Astrocyte (in vitro differentiated cells and primary cell): ENCODE data around the gene MAP10. TPM values are rescaled to one million over a fixed set of nuclear protein-coding genes. Genes with fewer than 3 reads are reported as not detected.

Source experiments
- DNase-seq: peaks from one replicate; pipeline ENCODE4 v3.0.0-alpha.2; 2010; ENCODE audit warnings: low read depth
- FAIRE-seq: peaks from 2 replicates; lab custom pipeline; 2011; peaks lifted over from hg19 to GRCh38; lab: Jason Lieb, UNC
- H2AFZ ChIP-seq: 2 replicates; pipeline ENCODE4 v1.6.0; 2012; ENCODE audit warnings: low read depth, low read length, inconsistent platforms
- H3K27ac ChIP-seq: 2 replicates; pipeline ENCODE4 v1.5.1; 2011; ENCODE audit warnings: low read depth, low read length, inconsistent platforms
- H3K27me3 ChIP-seq: 2 replicates; pipeline ENCODE4 v1.6.0; 2011; ENCODE audit warnings: low read length, inconsistent platforms; ENCODE audit not compliant: insufficient read depth
- H3K36me3 ChIP-seq: 2 replicates; pipeline ENCODE4 v1.5.1; 2011; ENCODE audit warnings: low read length, inconsistent platforms; ENCODE audit not compliant: insufficient read depth
- H3K4me1 ChIP-seq: 2 replicates; pipeline ENCODE4 v1.5.1; 2011; ENCODE audit warnings: low read length, inconsistent platforms; ENCODE audit not compliant: insufficient read depth
- H3K4me2 ChIP-seq: 2 replicates; pipeline ENCODE4 v1.6.0; 2012; ENCODE audit warnings: low read length, inconsistent platforms
- H3K4me3 ChIP-seq: 2 replicates; pipeline ENCODE4 v1.5.1; 2011; ENCODE audit warnings: low read depth, mild to moderate bottlenecking, low read length, inconsistent platforms; ENCODE audit not compliant: insufficient read depth
- H3K79me2 ChIP-seq: 2 replicates; pipeline ENCODE4 v1.6.0; 2012; ENCODE audit warnings: mild to moderate bottlenecking, low read length, inconsistent platforms; ENCODE audit not compliant: insufficient read depth
- H3K9ac ChIP-seq: 2 replicates; pipeline ENCODE4 v1.6.0; 2012; ENCODE audit warnings: mild to moderate bottlenecking, low read length, inconsistent platforms
- H3K9me3 ChIP-seq: 2 replicates; pipeline ENCODE4 v1.5.1; 2012; ENCODE audit warnings: low read depth, mild to moderate bottlenecking, low read length, inconsistent platforms; ENCODE audit not compliant: insufficient read depth
- H4K20me1 ChIP-seq: 2 replicates; pipeline ENCODE4 v1.6.0; 2012; ENCODE audit warnings: low read length, inconsistent platforms; ENCODE audit not compliant: insufficient read depth
- H3K27ac Mint-ChIP-seq: one replicate; pipeline ENCODE4 v1.8.0; 2021; ENCODE audit warnings: mild to moderate bottlenecking, mixed read lengths; ENCODE audit not compliant: unreplicated experiment
- H3K27me3 Mint-ChIP-seq: one replicate; pipeline ENCODE4 v1.8.0; 2021; ENCODE audit warnings: low read depth, mixed read lengths; ENCODE audit not compliant: unreplicated experiment
- H3K36me3 Mint-ChIP-seq: one replicate; pipeline ENCODE4 v1.8.0; 2021; ENCODE audit warnings: low read depth, mixed read lengths; ENCODE audit not compliant: unreplicated experiment
- H3K4me1 Mint-ChIP-seq: one replicate; pipeline ENCODE4 v1.8.0; 2021; ENCODE audit warnings: low read depth, mixed read lengths; ENCODE audit not compliant: unreplicated experiment
- H3K4me3 Mint-ChIP-seq: one replicate; pipeline ENCODE4 v1.8.0; 2021; ENCODE audit warnings: mild to moderate bottlenecking, moderate library complexity, mixed read lengths; ENCODE audit not compliant: unreplicated experiment
- H3K9me3 Mint-ChIP-seq: one replicate; pipeline ENCODE4 v1.8.0; 2021; ENCODE audit warnings: mild to moderate bottlenecking, mixed read lengths; ENCODE audit not compliant: unreplicated experiment
- EZH2 ChIP-seq: IDR thresholded peaks from 2 replicates; pipeline ENCODE4 v1.6.1; 2012; ENCODE audit warnings: mild to moderate bottlenecking, low read length, inconsistent platforms; ENCODE audit not compliant: insufficient read depth
- total RNA-seq: library from RNA; stranded (reverse); gene quantifications from 2 replicates; pipeline ENCODE4 v1.2.1, GENCODE V29; 2021
- TF ChIP-seq, protein P1 (sequence below): IDR thresholded peaks from 2 replicates; pipeline ENCODE4 v1.5.1; 2011; ENCODE audit warnings: low read depth, mild to moderate bottlenecking, inconsistent platforms, low read length, moderate library complexity; ENCODE audit not compliant: insufficient read depth

Gene MAP10
- total RNA-seq, 1 donor from 2014 or later = 2.5 TPM

DNA sequence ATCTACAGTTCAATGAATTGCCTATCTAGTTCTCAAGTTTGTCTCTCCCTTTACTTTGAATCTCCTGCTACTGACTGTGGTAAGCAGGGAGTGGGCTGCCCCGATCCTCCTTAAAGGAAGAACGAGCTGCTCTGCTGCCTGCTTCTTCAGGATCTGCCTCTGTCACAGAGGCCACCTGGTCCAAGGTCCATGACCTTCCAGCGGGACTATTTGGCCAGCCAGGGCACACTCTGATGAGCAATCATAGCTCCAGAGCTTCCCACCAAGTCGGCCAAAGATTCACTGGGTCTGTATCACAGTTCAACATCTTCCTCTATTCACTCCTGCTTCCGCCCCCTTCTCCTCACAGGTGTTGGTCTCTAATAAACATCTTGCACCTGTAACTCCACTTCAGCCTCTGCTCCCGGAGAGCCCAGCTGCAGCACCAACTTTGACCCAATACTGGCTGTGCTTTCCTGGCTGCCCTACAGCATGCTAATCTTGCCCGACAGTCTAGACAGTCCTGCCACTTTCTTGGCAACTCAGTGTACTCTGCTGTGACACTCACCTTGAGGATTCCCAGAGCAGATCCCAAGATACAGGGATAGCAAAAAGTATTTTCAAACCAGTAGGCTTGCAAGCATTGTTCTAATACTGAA, 16.9 kb upstream of the MAP10 start:
- no peak overlapping the region for H3K4me2 ChIP-seq
- H3K36me3 Mint-ChIP-seq = peaks cover 2% of the 10 kb centered on the region
- no peak overlapping the region for H3K27ac Mint-ChIP-seq
- H3K4me1 ChIP-seq = peaks cover 2% of the 10 kb centered on the region
- no peak overlapping the region for H3K4me3 Mint-ChIP-seq
- no peaks in the 10 kb centered on the region for H4K20me1 ChIP-seq
- no peaks in the 10 kb centered on the region for H3K36me3 ChIP-seq
- H3K9ac ChIP-seq = no peak overlapping the region
- no peak overlapping the region for H2AFZ ChIP-seq
- no peaks in the 10 kb centered on the region for H3K79me2 ChIP-seq
- no peak overlapping the region for H3K27ac ChIP-seq
- H3K27me3 Mint-ChIP-seq = peaks cover 4% of the 10 kb centered on the region
- DNase-seq = no peak
- no peaks in the 10 kb centered on the region for H3K27me3 ChIP-seq
- peaks cover 4% of the 10 kb centered on the region for H3K4me1 Mint-ChIP-seq
- no peak for FAIRE-seq
- TF ChIP-seq, protein P1, sequence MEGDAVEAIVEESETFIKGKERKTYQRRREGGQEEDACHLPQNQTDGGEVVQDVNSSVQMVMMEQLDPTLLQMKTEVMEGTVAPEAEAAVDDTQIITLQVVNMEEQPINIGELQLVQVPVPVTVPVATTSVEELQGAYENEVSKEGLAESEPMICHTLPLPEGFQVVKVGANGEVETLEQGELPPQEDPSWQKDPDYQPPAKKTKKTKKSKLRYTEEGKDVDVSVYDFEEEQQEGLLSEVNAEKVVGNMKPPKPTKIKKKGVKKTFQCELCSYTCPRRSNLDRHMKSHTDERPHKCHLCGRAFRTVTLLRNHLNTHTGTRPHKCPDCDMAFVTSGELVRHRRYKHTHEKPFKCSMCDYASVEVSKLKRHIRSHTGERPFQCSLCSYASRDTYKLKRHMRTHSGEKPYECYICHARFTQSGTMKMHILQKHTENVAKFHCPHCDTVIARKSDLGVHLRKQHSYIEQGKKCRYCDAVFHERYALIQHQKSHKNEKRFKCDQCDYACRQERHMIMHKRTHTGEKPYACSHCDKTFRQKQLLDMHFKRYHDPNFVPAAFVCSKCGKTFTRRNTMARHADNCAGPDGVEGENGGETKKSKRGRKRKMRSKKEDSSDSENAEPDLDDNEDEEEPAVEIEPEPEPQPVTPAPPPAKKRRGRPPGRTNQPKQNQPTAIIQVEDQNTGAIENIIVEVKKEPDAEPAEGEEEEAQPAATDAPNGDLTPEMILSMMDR = no peak
- no peak for TF ChIP-seq EZH2
- no peaks in the 10 kb centered on the region for H3K9me3 Mint-ChIP-seq
- no peaks in the 10 kb centered on the region for H3K9me3 ChIP-seq
- no peak overlapping the region for H3K4me3 ChIP-seq

DNA sequence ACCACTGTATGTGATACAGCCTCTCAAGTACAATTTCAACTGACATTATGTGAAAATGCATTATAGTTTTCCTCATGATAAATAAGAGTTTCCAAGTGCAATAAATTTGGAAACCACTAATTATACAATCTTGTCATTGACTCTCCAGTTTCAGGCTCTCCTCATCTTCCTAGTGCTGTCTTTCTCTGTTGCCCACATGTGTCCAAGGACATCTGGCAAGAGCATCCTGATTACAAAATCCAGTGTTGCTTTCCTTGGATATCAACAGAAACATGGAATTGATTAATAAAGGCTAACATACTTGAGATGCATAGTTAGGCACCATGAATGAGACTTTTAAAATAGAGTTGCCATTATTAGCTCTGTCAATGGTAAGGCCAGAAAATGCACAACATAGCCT, 15.6 kb upstream of the MAP10 start:
- no peak overlapping the region for H3K9ac ChIP-seq
- Mint-ChIP-seq H3K4me3 (no peak overlapping the region), H3K4me1 (peaks cover 13% of the 10 kb centered on the region), H3K27me3 (peaks cover 4% of the 10 kb centered on the region), H3K9me3 (no peaks in the 10 kb centered on the region), H3K36me3 (peaks cover 2% of the 10 kb centered on the region), H3K27ac (no peak overlapping the region)
- H3K4me2 ChIP-seq = no peak overlapping the region
- DNase-seq (no peak), FAIRE-seq (no peak)
- no peak overlapping the region for H3K4me3 ChIP-seq
- H3K27me3 ChIP-seq = no peaks in the 10 kb centered on the region
- H4K20me1 ChIP-seq = no peaks in the 10 kb centered on the region
- no peaks in the 10 kb centered on the region for H3K79me2 ChIP-seq
- peaks cover 9% of the 10 kb centered on the region for H3K4me1 ChIP-seq
- no peaks in the 10 kb centered on the region for H3K9me3 ChIP-seq
- H3K27ac ChIP-seq = no peak overlapping the region
- no peak overlapping the region for H2AFZ ChIP-seq
- H3K36me3 ChIP-seq = no peaks in the 10 kb centered on the region
- no peak for TF ChIP-seq EZH2
- TF ChIP-seq, protein P1 = no peak

DNA sequence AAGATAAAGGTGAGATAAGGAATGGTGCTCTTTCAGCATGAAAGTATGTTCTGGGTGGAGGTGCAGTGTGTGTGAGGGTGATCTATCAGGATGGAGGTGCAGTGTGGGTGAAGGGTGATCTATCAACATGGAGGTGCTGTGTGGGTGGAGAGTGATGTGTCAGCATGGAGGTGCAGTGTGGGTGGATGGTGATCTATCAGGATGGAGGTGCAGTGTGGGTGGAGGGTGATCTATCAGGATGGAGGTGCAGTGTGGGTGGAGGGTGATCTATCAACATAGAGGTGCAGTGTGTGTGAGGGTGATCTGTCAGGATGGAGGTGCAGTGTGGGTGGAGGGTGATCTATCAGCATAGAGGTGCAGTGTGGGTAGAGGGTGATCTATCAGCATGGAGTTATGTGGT, 12.3 kb upstream of the MAP10 start:
- Mint-ChIP-seq H3K36me3 (peaks cover 2% of the 10 kb centered on the region), H3K4me1 (peaks cover 19% of the 10 kb centered on the region)
- no peak for FAIRE-seq

More for the DNA sequence above, 12.3 kb upstream of the MAP10 start:
- Mint-ChIP-seq H3K27me3 (peaks cover 2% of the 10 kb centered on the region), H3K27ac (no peak overlapping the region), H3K4me3 (no peak overlapping the region), H3K9me3 (no peaks in the 10 kb centered on the region)
- DNase-seq = no peak
- Histone ChIP-seq H2AFZ (no peak overlapping the region), H3K27me3 (no peaks in the 10 kb centered on the region), H3K36me3 (no peaks in the 10 kb centered on the region), H3K9me3 (no peaks in the 10 kb centered on the region), H3K27ac (no peak overlapping the region), H3K4me1 (peaks cover 9% of the 10 kb centered on the region), H4K20me1 (no peaks in the 10 kb centered on the region), H3K9ac (no peak overlapping the region), H3K4me3 (no peak overlapping the region), H3K79me2 (no peaks in the 10 kb centered on the region), H3K4me2 (no peak overlapping the region)
- TF ChIP-seq, protein P1 = no peak
- TF ChIP-seq EZH2 = no peak
